Activated T-helper 9 cell treated with anti-CD3 and anti-CD28 coated beads, Interleukin-2, amount 50 U/mL, for 16 hours (primary cell): ENCODE measurements around the gene BCAR1.

Experiments used
- DNase-seq: peaks from one replicate; pipeline ENCODE4 v3.0.0-alpha.2; 2020; ENCODE audit warnings: low read depth

Gene BCAR1

DNA sequence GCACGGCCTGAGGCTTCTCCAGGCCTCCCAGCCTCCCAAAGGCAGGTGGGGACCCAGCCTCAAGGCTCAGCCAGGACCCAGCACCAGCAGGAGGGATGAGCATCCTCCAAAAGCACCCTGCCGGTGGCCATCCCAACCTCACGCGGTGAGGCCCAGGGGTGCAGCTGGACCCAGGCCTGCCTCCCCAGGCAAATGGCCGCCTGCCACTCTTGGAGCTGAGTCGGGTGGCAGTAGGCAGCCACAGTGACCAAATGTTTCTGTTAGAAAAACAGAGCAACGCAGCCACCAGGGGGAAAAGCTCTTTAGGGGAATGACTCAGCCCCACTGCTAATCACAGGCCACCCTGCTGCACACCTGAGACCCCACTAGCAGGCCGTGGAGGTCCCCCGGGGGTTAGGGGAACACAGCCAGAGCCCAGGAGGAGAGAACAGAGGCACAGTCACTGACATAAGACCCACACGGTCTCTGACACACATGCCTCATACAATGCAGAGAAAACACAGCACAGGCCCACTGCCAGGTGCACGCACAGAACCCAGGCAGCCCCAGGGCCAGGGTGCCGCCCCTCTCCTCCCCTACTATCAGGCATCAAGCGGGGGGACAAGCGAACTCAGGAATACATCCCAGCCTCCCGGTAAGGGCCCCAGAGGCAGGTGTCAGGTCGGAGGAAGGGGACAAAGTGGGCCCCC lies 12.4 kb downstream of the BCAR1 start:
- no peak for DNase-seq

DNA sequence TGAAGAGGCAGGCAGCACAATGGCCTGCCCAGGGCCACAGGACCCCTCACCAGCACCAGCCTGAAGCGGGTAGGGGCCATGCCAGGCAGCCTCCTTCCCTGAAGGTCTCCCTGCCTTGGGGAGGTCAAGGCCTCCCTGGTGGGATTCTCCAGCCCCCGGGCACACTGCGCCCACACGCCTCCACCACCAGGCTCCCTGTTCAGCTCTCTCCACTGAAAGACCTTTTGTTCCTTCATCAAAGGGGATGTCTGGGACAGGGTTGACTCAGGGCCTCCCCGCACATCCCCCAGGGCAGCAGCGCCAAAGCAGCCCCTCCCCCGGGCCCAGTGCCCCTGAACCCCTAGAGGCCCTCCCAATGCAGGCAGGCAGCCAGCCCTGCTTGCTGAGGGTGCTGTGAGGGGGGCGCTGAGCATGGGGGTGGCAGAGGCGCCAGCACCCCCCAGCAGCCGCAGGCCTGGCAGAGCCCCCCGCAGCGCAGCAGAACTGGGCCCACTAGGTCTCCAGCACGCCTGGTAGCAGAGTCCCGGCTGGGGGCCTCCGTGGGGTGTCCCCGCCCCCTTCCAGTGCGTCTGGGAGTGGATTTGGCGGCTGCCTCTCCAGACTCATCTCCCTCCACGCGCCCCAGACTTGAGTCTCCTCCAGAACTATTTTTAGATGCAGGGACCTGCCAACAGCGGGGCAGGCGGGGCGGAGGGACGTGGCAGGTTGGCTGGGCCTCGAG lies 13.1 kb downstream of the BCAR1 start:
- no peak for DNase-seq

GRCh38 chr16:75237398-75238131 lies 13.9 kb downstream of the BCAR1 start:
- no peak for DNase-seq

DNA sequence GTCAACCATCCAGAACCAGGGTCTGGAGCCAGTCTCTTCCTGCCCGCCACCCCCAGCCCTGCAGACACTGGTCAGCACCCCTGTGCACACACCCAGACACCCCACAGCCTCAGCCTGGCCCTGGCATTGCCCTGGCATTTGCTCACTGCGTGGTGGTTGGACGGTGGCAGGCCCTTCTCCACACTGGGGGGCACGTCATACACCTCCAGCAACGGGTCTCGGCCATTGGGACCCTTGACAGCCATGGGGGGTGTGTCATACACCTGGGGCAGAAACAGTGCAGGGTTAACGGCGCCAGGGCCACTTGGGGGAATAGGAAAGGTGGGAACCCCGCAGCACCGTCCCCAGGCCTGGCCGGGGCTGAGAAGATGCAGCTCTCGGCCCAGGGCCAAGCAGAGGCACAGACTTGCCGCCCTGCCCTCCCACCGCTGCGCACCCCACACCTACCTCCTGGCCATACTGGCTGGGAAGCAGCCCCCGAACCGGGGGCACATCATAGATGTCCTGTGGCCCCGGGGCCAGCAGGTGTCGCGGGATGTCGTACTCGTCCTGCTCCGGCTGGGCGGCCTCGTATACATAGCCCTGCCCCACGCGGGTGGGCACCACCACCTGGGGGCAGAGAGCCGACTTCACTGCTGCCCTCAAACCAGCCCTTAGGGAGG lies 14.6 kb downstream of the BCAR1 start:
- no peak for DNase-seq

DNA sequence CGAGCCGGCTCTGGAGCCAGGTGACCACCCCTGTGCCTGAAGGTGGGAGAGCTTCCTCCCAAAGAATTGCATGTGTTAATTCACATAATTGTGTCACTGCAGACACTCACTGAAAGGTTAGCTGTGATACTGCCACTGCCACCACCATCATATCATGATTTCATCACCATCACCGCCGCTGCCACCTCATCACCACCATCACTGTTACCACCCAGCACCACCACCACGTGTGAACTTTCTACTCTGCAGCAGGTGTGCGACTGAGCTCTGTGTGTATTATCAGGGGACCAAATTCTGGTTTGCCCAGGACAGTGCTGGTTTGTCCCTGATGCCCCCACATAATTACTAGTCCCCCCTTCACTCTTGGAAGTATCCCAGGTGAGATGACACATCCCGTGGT lies 15.2 kb downstream of the BCAR1 start:
- DNase-seq: no peak

DNA sequence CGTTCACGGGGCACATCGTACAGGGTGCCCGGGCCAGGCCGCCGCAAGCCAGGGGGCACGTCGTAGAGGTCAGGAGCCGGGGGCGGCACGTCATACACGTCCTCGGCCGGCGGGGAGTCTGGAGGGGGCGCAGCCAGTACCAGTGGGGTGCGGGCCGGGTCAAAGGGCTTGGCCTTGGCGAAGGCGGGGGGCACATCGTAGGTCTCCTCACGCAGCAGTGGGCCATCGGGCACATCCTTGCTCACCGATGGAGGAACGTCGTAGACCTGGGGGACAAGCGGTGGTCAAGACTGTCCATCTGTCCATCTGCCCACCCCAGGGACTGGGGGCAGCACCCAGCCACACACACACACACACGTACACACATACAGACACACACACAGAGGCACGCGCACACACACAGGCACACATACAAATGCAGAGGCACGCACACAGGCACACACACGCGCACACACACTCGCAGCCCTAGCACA lies 15.7 kb downstream of the BCAR1 start:
- no peak for DNase-seq

DNA sequence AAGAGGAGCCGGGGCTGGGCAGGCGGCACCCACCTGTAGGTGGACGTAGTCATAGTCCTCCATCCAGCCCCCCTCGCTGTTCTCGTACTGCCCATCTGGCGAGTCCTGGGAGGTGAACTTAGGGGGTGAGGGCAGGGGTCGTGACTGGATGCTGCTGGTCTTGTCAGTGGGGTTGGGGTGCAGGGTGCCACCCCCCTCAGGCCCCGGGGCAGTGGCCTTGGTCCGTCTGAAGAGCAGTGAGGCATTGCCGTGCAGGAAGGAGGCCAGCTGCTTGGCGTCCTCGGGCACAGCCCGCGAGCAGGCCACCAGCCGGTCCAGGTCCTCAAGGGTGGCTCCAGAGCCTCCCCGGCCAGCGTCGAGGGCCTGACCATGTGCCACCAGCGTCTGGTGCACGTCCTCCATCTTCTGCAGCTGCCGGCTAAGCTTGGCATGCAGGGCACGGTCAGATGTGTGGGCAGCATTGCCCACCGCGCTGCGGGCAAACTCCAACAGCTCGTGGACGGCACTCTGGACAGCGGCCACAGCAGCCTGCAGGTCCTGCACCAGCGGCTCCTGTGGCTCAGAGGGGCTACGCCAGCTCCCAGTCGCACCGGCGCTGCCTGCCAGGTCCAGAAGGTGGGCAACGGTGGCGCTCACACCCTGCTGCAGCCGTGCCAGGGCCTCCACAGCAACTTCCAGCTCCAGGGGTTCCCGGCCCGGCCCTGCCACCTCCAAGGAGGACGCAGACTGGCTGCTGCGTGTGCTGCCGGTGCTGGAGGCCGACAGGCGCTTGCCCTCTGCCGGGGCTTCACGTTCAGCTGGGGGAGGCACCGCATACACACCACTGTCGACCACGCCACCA lies 16.3 kb downstream of the BCAR1 start:
- no peak for DNase-seq

DNA sequence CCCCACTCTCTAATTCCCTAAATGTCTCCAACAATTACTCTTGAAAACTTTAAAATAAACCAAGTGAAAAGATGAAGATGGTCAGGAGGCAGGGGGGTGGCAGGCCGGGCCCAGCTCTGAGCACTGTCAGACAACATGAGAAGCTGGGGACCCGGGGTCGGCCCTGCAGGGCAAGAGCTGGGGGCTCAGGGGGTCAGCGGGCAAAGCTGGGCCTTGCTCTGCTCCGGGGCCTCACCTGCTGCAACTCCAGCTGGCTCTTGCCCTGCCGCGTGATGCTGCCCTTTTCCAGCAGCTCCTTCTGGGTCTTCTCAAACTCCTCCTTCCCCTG lies 17.8 kb downstream of the BCAR1 start:
- DNase-seq: no peak

DNA sequence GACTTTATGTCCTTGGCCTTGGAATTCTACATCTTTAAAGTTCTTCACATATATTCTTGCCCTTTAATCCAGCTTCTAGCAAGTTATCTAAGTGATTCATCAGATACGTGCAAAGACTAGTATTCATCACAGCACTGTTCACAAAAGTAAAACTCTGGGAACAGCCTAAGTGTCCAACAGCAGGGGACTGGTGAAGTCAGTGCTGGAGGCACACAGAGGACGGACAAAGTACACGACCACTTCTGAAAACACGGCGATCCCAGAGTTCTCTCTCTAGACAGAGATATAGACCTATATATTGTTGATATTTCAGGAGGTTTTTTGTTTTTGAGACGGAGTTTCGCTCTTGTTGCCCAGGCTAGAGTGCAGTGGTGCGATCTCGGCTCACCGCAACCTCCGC lies 19.9 kb downstream of the BCAR1 start:
- DNase-seq: no peak

DNA sequence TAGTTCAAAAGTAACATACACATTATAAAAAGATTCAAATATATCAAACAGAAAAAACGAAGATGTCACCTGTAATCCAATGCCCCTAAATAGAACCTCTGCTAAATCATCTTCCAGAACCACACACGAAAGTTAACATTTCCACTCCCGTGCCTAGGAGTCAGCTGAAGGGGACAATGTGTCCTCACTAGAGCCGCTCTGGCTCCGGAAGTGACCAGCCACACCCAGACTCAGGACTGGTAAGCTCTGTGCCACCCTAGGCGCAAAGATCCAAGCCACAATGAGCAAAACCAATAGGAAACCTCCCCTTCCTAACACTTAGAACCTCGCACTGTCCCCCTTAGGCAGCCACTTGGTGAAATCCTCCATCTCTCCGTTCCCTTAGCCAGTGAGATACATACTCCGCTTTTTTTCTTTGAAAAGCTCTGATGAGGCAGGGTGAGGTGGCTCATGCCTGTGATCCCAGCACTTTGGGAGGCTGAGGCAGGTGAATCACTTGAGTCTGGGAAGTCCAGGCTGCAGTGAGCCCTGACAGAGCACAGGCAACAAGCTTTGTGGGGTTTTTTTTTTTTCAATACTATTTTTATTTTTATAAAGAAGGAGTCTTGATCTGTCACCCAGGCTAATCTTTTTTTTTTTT lies 20.8 kb downstream of the BCAR1 start:
- DNase-seq: no peak

GRCh38 chr16:75229172-75230031 lies 22.0 kb downstream of the BCAR1 start:
- DNase-seq: no peak

DNA sequence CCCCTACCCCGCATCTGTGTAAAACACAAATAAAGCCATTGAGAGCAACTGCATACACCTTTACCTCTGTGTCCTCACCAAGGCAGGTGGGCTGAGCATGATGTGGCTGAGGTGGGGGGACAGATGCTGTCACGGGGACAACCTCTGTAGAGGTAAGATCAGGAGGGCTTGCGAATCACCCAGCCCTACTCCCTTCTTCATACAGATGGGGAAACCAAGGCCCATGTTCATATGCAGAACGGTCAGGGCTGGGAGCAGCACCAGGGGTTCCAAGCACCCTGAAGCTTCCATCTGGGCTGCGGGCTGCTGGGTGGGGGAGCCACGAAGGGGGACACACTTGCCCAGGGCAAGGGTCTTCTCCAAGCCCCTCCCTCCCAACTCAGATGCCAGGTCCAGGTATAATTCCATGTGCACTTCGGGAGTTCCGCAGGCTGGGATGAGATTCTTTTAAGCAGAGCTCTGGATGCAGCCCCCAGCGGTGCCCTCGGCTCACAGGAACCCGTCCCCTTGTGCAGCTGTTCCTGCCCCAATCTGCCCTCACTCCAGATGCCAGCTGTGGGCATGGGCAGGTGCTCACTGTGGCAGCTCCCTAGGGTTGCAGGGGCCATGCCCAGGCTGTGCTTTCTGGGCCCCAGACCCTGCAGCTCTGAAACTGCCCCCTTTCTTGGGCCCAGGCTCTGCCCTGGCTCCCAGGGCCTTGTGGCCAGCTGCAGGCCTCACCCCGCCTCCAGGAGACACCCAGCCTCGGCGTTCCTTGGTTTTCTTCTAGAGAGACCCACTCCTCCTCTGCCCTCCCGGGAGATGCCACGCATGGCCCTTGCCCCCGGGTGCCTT lies 23.1 kb downstream of the BCAR1 start:
- no peak for DNase-seq

- DNase-seq: no peak
Observed at GRCh38 chr16:75227361-75228142, 23.9 kb downstream of the BCAR1 start.

DNA sequence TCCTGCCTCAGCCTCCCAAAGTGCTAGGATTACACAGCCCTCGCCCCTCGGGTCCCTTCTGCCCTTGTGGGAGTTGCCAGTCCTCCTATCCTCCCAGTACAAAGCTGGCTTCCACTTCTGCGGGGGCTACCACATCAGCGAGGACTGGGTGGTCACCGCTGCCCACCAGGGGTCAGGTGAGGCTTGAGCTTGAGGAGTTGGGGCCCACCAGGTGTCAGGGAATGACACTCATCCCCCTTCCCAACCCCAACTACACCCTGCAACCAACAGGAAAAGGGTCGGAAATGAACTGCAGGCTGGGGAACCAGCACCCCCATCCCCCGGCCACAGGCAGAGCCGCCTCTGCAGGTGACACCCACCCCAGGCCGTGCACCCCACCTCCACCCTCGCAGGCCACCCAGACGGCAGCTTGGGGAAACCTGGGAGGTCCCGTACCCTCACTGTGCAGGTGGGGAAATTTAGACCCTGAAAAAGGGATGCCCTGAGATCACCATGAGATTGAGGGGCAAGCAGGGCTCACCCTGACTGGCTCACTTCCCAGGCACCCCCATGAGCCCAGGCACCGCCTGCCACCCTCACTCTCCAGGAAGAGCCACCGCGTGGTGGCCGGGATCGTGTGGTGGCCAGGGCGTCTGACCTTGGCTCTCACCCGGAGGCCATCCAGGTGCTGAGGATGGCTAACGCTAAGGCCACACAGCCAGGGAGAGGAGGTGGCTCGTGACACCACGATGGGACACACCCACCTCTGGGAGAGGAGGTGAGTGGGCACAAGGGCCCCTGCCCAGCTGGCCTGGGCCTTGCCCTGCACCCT lies 24.7 kb downstream of the BCAR1 start:
- no peak for DNase-seq

DNA sequence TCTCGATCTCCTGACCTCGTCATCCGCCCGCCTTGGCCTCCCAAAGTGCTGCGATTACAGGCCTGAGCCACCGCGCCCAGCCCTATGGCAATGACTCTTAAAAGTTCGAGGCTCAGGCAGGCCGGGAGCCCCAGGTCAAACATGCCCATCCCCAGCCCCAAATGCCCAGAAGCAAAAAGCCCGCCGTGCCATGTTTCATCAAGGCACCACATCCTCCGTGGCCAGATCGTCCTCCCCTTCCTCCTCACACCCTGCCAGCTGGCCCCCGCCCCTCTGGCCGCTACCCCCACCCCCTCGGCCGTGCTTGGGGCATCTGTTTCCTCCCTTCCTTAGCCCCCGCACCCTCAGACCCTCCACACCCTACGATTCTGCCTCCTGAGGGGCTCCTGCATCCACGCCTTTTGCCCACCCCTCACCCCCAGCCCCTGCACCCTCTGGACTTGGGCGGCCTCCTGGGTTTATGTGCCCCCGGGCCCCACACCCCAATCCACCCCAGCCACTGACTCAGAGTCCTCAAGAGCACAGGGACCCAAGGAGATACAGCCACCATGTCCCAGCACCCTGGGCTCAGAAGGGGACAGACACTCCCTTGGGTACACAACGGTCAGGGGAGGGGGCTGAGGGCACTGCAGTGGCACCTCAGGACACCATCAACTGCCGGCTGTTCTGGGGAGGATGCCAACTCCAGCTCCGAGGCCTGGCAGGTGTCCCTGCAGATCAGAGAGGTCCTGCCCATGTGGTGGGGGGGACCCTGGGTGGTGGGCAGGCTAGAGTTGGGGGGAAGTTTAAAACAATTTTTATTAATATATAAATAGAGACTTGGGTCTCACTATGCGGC lies 25.5 kb downstream of the BCAR1 start:
- no peak for DNase-seq

- DNase-seq: no peak
Observed at GRCh38 chr16:75225092-75225491, 26.3 kb downstream of the BCAR1 start.
